Activated naive CD8-positive, alpha-beta T cell (primary cell): ENCODE results near the gene MEIOSIN.

Experiments
- H3K27ac Mint-ChIP-seq: one replicate; pipeline ENCODE4 v1.8.0; 2021; ENCODE audit warnings: mixed read lengths
- H3K27me3 Mint-ChIP-seq: one replicate; pipeline ENCODE4 v1.8.0; 2021; ENCODE audit warnings: mixed read lengths
- H3K36me3 Mint-ChIP-seq: one replicate; pipeline ENCODE4 v1.8.0; 2021; ENCODE audit warnings: mixed read lengths
- H3K4me1 Mint-ChIP-seq: one replicate; pipeline ENCODE4 v1.8.0; 2021; ENCODE audit warnings: low read depth, mixed read lengths
- H3K4me3 Mint-ChIP-seq: one replicate; pipeline ENCODE4 v1.8.0; 2021; ENCODE audit warnings: mild to moderate bottlenecking, mixed read lengths
- H3K9me3 Mint-ChIP-seq: one replicate; pipeline ENCODE4 v1.8.0; 2021; ENCODE audit warnings: low read depth, mixed read lengths

MEIOSIN gene

GRCh38 chr19:45767410-45767880 lies 34.2 kb downstream of the MEIOSIN start:
- Mint-ChIP-seq H3K27me3 (peaks cover 2% of the 10 kb centered on the region), H3K27ac (no peak overlapping the region), H3K4me1 (peaks cover 6% of the 10 kb centered on the region), H3K4me3 (peak overlapping the region; percentile 53), H3K36me3 (no peaks in the 10 kb centered on the region), H3K9me3 (no peaks in the 10 kb centered on the region)

GRCh38 chr19:45767881-45768654 lies 34.8 kb downstream of the MEIOSIN start:
- H3K4me1 Mint-ChIP-seq: peaks cover 6% of the 10 kb centered on the region
- H3K27ac Mint-ChIP-seq: no peak overlapping the region
- H3K36me3 Mint-ChIP-seq: no peaks in the 10 kb centered on the region
- no peaks in the 10 kb centered on the region for H3K9me3 Mint-ChIP-seq
- peak overlapping the region; percentile 72 for H3K4me3 Mint-ChIP-seq
- H3K27me3 Mint-ChIP-seq: peaks cover 2% of the 10 kb centered on the region

- peaks cover 6% of the 10 kb centered on the region for H3K4me1 Mint-ChIP-seq
- H3K27me3 Mint-ChIP-seq: peaks cover 2% of the 10 kb centered on the region
- H3K9me3 Mint-ChIP-seq: no peaks in the 10 kb centered on the region
- H3K4me3 Mint-ChIP-seq: peak overlapping the region; percentile 83
- no peak overlapping the region for H3K27ac Mint-ChIP-seq
- no peaks in the 10 kb centered on the region for H3K36me3 Mint-ChIP-seq
Measured at GRCh38 chr19:45768655-45768983, 35.4 kb downstream of the MEIOSIN start.

- peak within 1 kb of the TSS; percentile 41 for H3K27ac Mint-ChIP-seq
- H3K27me3 Mint-ChIP-seq: peaks cover 2% of the 10 kb centered on the region
- H3K36me3 Mint-ChIP-seq: no peaks in the 10 kb centered on the region
- peak within 1 kb of the TSS; percentile 83 for H3K4me3 Mint-ChIP-seq
- no peaks in the 10 kb centered on the region for H3K9me3 Mint-ChIP-seq
- peaks cover 6% of the 10 kb centered on the region for H3K4me1 Mint-ChIP-seq
Measured at GRCh38 chr19:45768984-45769782, 35.9 kb downstream of the MEIOSIN start, which contains the start of gene SIX5. Gene SIX5, minus strand, starts transcription at chr19:45769252. Its CDS starts 408 bp downstream, at chr19:45768844.

GRCh38 chr19:45769821-45770191 lies 36.6 kb downstream of the MEIOSIN start:
- Mint-ChIP-seq H3K9me3 (no peaks in the 10 kb centered on the region), H3K27me3 (peaks cover 1% of the 10 kb centered on the region), H3K36me3 (no peaks in the 10 kb centered on the region), H3K27ac (peak overlapping the region; percentile 41), H3K4me3 (peak overlapping the region; percentile 83), H3K4me1 (peaks cover 6% of the 10 kb centered on the region)

GRCh38 chr19:45770192-45771101 lies 37.2 kb downstream of the MEIOSIN start:
- Mint-ChIP-seq H3K4me1 (peaks cover 6% of the 10 kb centered on the region), H3K9me3 (no peaks in the 10 kb centered on the region), H3K27me3 (no peaks in the 10 kb centered on the region), H3K4me3 (peak overlapping the region; percentile 83), H3K36me3 (no peaks in the 10 kb centered on the region), H3K27ac (no peak overlapping the region)

- Mint-ChIP-seq H3K4me1 (peaks cover 6% of the 10 kb centered on the region), H3K36me3 (no peaks in the 10 kb centered on the region), H3K9me3 (no peaks in the 10 kb centered on the region), H3K27me3 (no peaks in the 10 kb centered on the region), H3K4me3 (peak overlapping the region; percentile 40), H3K27ac (no peak overlapping the region)
Measured at GRCh38 chr19:45771311-45771933, 38.2 kb downstream of the MEIOSIN start.

- H3K27me3 Mint-ChIP-seq: no peaks in the 10 kb centered on the region
- H3K9me3 Mint-ChIP-seq: no peaks in the 10 kb centered on the region
- peaks cover 2% of the 10 kb centered on the region for H3K36me3 Mint-ChIP-seq
- H3K4me1 Mint-ChIP-seq: peaks cover 6% of the 10 kb centered on the region
- peak overlapping the region; percentile 4 for H3K4me3 Mint-ChIP-seq
- no peak overlapping the region for H3K27ac Mint-ChIP-seq
Measured at GRCh38 chr19:45772130-45772840, 39.0 kb downstream of the MEIOSIN start.

- no peaks in the 10 kb centered on the region for H3K27me3 Mint-ChIP-seq
- H3K9me3 Mint-ChIP-seq: no peaks in the 10 kb centered on the region
- H3K27ac Mint-ChIP-seq: no peak overlapping the region
- H3K36me3 Mint-ChIP-seq: peaks cover 2% of the 10 kb centered on the region
- peaks cover 6% of the 10 kb centered on the region for H3K4me1 Mint-ChIP-seq
- no peak overlapping the region for H3K4me3 Mint-ChIP-seq
Measured at GRCh38 chr19:45772912-45773311, 39.7 kb downstream of the MEIOSIN start.

- peaks cover 2% of the 10 kb centered on the region for H3K36me3 Mint-ChIP-seq
- peaks cover 6% of the 10 kb centered on the region for H3K4me1 Mint-ChIP-seq
- H3K9me3 Mint-ChIP-seq: no peaks in the 10 kb centered on the region
- H3K27ac Mint-ChIP-seq: no peak overlapping the region
- no peak overlapping the region for H3K4me3 Mint-ChIP-seq
- H3K27me3 Mint-ChIP-seq: no peaks in the 10 kb centered on the region
Measured at GRCh38 chr19:45773384-45773783, 40.1 kb downstream of the MEIOSIN start.

GRCh38 chr19:45774765-45775164 lies 41.5 kb downstream of the MEIOSIN start:
- peaks cover 16% of the 10 kb centered on the region for H3K4me1 Mint-ChIP-seq
- peaks cover 6% of the 10 kb centered on the region for H3K27me3 Mint-ChIP-seq
- H3K27ac Mint-ChIP-seq: no peak overlapping the region
- H3K36me3 Mint-ChIP-seq: peaks cover 4% of the 10 kb centered on the region
- H3K9me3 Mint-ChIP-seq: no peaks in the 10 kb centered on the region
- no peak overlapping the region for H3K4me3 Mint-ChIP-seq

GRCh38 chr19:45777395-45777961 lies 44.2 kb downstream of the MEIOSIN start:
- H3K4me3 Mint-ChIP-seq: no peak overlapping the region
- H3K4me1 Mint-ChIP-seq: peaks cover 16% of the 10 kb centered on the region
- H3K9me3 Mint-ChIP-seq: no peaks in the 10 kb centered on the region
- peaks cover 9% of the 10 kb centered on the region for H3K27me3 Mint-ChIP-seq
- H3K36me3 Mint-ChIP-seq: peaks cover 4% of the 10 kb centered on the region
- no peak overlapping the region for H3K27ac Mint-ChIP-seq

GRCh38 chr19:45778010-45778661 lies 44.9 kb downstream of the MEIOSIN start:
- Mint-ChIP-seq H3K36me3 (peaks cover 4% of the 10 kb centered on the region), H3K4me1 (peaks cover 16% of the 10 kb centered on the region), H3K9me3 (no peaks in the 10 kb centered on the region), H3K4me3 (no peak overlapping the region), H3K27ac (no peak overlapping the region), H3K27me3 (peaks cover 9% of the 10 kb centered on the region)
